GM12878 (cell line): ENCODE results near the gene FKBP1B. TPM values are rescaled to one million over a fixed set of nuclear protein-coding genes. Genes with fewer than 3 reads are reported as not detected.

Experiments used
- ATF7 ChIP-seq: fragments of 450-650 bp; IDR thresholded peaks from 2 replicates; pipeline ENCODE4 v1.6.1; 2016; ENCODE audit warnings: low read depth, mild to moderate bottlenecking
- BRCA1 ChIP-seq: IDR thresholded peaks from 2 replicates; pipeline ENCODE4 v1.6.1; 2011; ENCODE audit warnings: low read depth, low read length, improper control_type of control experiment
- CBX5 ChIP-seq: sonication (generic); IDR thresholded peaks from 2 replicates; pipeline ENCODE4 v1.6.1; 2016; ENCODE audit warnings: low read depth, moderate library complexity, mild to moderate bottlenecking, inconsistent platforms
- CHD1 ChIP-seq: IDR thresholded peaks from 2 replicates; pipeline ENCODE4 v1.6.1; 2012; ENCODE audit warnings: low read depth, low read length, improper control_type of control experiment
- EZH2 ChIP-seq: IDR thresholded peaks from 2 replicates; pipeline ENCODE4 v1.6.1; 2012; ENCODE audit warnings: low read depth, mild to moderate bottlenecking, control low read depth, inconsistent platforms, low read length, borderline replicate concordance; ENCODE audit not compliant: control insufficient read depth
- GABPA ChIP-seq: IDR thresholded peaks from 2 replicates; pipeline ENCODE4 v1.6.1; 2014; ENCODE audit warnings: antibody characterized with exemption, low read depth, mild to moderate bottlenecking, inconsistent platforms
- MEF2B ChIP-seq: fragments of 450-650 bp; IDR thresholded peaks from 2 replicates; pipeline ENCODE4 v1.6.1; 2018; ENCODE audit warnings: mild to moderate bottlenecking, moderate library complexity; ENCODE audit not compliant: partially characterized antibody, poor library complexity, severe bottlenecking
- PAX8 ChIP-seq: fragments of 450-650 bp; IDR thresholded peaks from 2 replicates; pipeline ENCODE4 v1.6.1; 2017; ENCODE audit warnings: mild to moderate bottlenecking, moderate library complexity
- TAF1 ChIP-seq: IDR thresholded peaks from 2 replicates; pipeline ENCODE4 v1.6.1; 2011; ENCODE audit warnings: mild to moderate bottlenecking, low read depth, low read length, borderline replicate concordance
- TBL1XR1 ChIP-seq: IDR thresholded peaks from 2 replicates; pipeline ENCODE4 v1.6.1; 2012; ENCODE audit warnings: low read depth, low read length, improper control_type of control experiment
- YBX1 ChIP-seq: fragments of 450-650 bp; IDR thresholded peaks from 2 replicates; pipeline ENCODE4 v1.6.1; 2016; ENCODE audit warnings: antibody characterized with exemption
- ZNF217 ChIP-seq: fragments of 450-650 bp; IDR thresholded peaks from 2 replicates; pipeline ENCODE4 v1.6.1; 2017; ENCODE audit warnings: antibody characterized with exemption, mild to moderate bottlenecking
- ZNF274 ChIP-seq: IDR thresholded peaks from one replicate; pipeline ENCODE4 v1.8.0; 2011; ENCODE audit not compliant: insufficient read length, insufficient read depth
- polyA plus RNA-seq, 11 experiments: library from polyadenylated mRNA; depleted of rRNA in 4 of 11; unstranded in 6 of 11; stranded (reverse) in 5 of 11; fragments of >200 nt; fragmentation: Nextera tagmentation in 4 of 11; fragmentation: Illumina TruSeq in 1 of 11; extraction: Ambion mirVana in 4 of 11; extraction: Trizol in 1 of 11; gene quantifications; 1 replicate in 1 of 11; 2 replicates in 10 of 11; pipeline versions ENCODE4 v1.2.1 to v1.2.3, GENCODE V29; 2011 to 2016; ENCODE audit warnings: inconsistent platforms in 2 of 11, missing spikeins in 2 of 11, low read depth in 1 of 11
- total RNA-seq, 4 experiments: library from RNA; depleted of rRNA in 3 of 4; stranded (reverse); fragments of >200 nt in 3 of 4; fragmentation: Illumina TruSeq in 1 of 4; extraction: Trizol in 1 of 4; gene quantifications; 2 replicates each; pipeline versions ENCODE4 v1.2.1 to v1.2.3, GENCODE V29; 2013 to 2021
- TF ChIP-seq, protein P1 (sequence below): IDR thresholded peaks from 2 replicates; pipeline ENCODE4 v1.6.1; 2012; ENCODE audit warnings: improper control_type of control experiment, low read depth, low read length; ENCODE audit not compliant: insufficient replicate concordance
- TF ChIP-seq, protein P2 (sequence below): fragments of 150-350 bp; IDR thresholded peaks from 2 replicates; pipeline ENCODE4 v1.6.1; 2016; ENCODE audit warnings: low read depth, low read length
- TF ChIP-seq, protein P3 (sequence below): fragments of 450-650 bp; IDR thresholded peaks from 2 replicates; pipeline ENCODE4 v1.6.1; 2017; ENCODE audit warnings: antibody characterized with exemption, mild to moderate bottlenecking, moderate library complexity
- TF ChIP-seq, protein P4 (sequence below): IDR thresholded peaks from 2 replicates; pipeline ENCODE4 v1.6.1; 2011; ENCODE audit warnings: low read depth, mild to moderate bottlenecking, low read length, moderate library complexity, borderline replicate concordance; ENCODE audit errors: extremely low read depth

Gene FKBP1B
- total and polyA plus RNA-seq, 10 of the 15 experiments (the other 5 are each of a cell fraction or from before 2014, with no cell fraction given), result 0.18 to 0.53 (median 0.24) TPM

DNA sequence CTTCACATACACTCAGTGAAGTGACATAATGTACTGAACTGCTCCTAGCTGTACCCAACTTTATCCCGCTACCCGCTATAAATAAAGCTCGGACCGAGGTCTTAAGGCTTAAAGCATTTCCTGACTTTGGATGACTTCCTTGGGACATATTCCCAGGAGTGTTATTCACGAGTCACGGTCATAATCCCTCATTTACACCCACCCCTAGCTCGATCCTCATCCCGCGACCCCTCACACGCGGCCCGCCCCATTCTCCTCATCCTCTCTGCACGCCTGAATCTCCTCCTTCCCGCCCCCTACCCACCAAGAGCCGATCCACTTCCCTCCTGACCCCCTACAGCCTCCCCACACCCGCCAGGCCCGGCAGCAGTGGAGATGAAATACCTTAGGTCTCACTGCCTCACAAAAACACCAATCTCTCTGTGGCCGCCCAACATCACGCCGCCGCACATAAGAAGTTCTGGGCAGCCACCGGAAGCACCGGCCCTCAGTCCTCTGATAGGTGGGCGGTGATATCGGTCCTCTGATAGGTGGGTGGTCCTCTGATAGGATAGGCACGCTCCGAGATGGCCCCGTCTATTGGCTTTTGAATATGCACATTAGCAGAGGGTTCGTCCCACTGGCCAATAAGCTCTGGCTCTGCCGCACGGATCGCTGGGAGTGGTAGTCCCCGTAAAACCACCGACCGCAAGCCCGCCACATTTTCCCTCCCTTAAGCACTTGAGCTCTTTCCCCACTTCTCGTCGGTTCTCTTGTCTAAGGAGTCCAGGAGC, 2.4 kb upstream of the FKBP1B start, which contains the start of gene WDCP (continued):
- TF ChIP-seq EZH2 (no peak), GABPA (peak; percentile 88), TAF1 (peak; percentile 93), TBL1XR1 (0 out of 2 replicates have a peak, but pooled peaks have one; percentile 28), CHD1 (no peak), CBX5 (no peak), YBX1 (no peak), ATF7 (peak; percentile 59), MEF2B (no peak), ZNF274 (no peak), PAX8 (no peak), BRCA1 (no peak), ZNF217 (no peak)
- TF ChIP-seq, protein P1, sequence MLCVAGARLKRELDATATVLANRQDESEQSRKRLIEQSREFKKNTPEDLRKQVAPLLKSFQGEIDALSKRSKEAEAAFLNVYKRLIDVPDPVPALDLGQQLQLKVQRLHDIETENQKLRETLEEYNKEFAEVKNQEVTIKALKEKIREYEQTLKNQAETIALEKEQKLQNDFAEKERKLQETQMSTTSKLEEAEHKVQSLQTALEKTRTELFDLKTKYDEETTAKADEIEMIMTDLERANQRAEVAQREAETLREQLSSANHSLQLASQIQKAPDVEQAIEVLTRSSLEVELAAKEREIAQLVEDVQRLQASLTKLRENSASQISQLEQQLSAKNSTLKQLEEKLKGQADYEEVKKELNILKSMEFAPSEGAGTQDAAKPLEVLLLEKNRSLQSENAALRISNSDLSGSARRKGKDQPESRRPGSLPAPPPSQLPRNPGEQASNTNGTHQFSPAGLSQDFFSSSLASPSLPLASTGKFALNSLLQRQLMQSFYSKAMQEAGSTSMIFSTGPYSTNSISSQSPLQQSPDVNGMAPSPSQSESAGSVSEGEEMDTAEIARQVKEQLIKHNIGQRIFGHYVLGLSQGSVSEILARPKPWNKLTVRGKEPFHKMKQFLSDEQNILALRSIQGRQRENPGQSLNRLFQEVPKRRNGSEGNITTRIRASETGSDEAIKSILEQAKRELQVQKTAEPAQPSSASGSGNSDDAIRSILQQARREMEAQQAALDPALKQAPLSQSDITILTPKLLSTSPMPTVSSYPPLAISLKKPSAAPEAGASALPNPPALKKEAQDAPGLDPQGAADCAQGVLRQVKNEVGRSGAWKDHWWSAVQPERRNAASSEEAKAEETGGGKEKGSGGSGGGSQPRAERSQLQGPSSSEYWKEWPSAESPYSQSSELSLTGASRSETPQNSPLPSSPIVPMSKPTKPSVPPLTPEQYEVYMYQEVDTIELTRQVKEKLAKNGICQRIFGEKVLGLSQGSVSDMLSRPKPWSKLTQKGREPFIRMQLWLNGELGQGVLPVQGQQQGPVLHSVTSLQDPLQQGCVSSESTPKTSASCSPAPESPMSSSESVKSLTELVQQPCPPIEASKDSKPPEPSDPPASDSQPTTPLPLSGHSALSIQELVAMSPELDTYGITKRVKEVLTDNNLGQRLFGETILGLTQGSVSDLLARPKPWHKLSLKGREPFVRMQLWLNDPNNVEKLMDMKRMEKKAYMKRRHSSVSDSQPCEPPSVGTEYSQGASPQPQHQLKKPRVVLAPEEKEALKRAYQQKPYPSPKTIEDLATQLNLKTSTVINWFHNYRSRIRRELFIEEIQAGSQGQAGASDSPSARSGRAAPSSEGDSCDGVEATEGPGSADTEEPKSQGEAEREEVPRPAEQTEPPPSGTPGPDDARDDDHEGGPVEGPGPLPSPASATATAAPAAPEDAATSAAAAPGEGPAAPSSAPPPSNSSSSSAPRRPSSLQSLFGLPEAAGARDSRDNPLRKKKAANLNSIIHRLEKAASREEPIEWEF, result no peak
- TF ChIP-seq, protein P2, sequence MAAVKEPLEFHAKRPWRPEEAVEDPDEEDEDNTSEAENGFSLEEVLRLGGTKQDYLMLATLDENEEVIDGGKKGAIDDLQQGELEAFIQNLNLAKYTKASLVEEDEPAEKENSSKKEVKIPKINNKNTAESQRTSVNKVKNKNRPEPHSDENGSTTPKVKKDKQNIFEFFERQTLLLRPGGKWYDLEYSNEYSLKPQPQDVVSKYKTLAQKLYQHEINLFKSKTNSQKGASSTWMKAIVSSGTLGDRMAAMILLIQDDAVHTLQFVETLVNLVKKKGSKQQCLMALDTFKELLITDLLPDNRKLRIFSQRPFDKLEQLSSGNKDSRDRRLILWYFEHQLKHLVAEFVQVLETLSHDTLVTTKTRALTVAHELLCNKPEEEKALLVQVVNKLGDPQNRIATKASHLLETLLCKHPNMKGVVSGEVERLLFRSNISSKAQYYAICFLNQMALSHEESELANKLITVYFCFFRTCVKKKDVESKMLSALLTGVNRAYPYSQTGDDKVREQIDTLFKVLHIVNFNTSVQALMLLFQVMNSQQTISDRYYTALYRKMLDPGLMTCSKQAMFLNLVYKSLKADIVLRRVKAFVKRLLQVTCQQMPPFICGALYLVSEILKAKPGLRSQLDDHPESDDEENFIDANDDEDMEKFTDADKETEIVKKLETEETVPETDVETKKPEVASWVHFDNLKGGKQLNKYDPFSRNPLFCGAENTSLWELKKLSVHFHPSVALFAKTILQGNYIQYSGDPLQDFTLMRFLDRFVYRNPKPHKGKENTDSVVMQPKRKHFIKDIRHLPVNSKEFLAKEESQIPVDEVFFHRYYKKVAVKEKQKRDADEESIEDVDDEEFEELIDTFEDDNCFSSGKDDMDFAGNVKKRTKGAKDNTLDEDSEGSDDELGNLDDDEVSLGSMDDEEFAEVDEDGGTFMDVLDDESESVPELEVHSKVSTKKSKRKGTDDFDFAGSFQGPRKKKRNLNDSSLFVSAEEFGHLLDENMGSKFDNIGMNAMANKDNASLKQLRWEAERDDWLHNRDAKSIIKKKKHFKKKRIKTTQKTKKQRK, result peak; percentile 78
- TF ChIP-seq, protein P3, sequence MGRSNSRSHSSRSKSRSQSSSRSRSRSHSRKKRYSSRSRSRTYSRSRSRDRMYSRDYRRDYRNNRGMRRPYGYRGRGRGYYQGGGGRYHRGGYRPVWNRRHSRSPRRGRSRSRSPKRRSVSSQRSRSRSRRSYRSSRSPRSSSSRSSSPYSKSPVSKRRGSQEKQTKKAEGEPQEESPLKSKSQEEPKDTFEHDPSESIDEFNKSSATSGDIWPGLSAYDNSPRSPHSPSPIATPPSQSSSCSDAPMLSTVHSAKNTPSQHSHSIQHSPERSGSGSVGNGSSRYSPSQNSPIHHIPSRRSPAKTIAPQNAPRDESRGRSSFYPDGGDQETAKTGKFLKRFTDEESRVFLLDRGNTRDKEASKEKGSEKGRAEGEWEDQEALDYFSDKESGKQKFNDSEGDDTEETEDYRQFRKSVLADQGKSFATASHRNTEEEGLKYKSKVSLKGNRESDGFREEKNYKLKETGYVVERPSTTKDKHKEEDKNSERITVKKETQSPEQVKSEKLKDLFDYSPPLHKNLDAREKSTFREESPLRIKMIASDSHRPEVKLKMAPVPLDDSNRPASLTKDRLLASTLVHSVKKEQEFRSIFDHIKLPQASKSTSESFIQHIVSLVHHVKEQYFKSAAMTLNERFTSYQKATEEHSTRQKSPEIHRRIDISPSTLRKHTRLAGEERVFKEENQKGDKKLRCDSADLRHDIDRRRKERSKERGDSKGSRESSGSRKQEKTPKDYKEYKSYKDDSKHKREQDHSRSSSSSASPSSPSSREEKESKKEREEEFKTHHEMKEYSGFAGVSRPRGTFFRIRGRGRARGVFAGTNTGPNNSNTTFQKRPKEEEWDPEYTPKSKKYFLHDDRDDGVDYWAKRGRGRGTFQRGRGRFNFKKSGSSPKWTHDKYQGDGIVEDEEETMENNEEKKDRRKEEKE, result no peak
- TF ChIP-seq, protein P4, sequence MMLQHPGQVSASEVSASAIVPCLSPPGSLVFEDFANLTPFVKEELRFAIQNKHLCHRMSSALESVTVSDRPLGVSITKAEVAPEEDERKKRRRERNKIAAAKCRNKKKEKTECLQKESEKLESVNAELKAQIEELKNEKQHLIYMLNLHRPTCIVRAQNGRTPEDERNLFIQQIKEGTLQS, result no peak
